Naive thymus-derived CD4-positive, alpha-beta T cell (primary cell): ENCODE results near the gene CNDP2. TPM values are rescaled to one million over a fixed set of nuclear protein-coding genes. Genes with fewer than 3 reads are reported as not detected.

Experiments used
- ATAC-seq: fragments of 150-1000 bp; cut with Tn5 transposase; 2 replicates; pipeline ENCODE4 v1.10.0; 2021; ENCODE audit warnings: mild to moderate bottlenecking, moderate library complexity
- CTCF ChIA-PET: fragments of 350-600 bp; sonication (Branson Sonifier 250); formaldehyde crosslinking; loops from one replicate; lab custom pipeline; 2021; ENCODE audit warnings: antibody characterized with exemption; lab: Charles Lee
- POLR2A ChIA-PET: fragments of 350-600 bp; sonication (Branson Sonifier 250); formaldehyde crosslinking; loops from one replicate; lab custom pipeline; 2021; ENCODE audit warnings: antibody characterized with exemption, inconsistent platforms; lab: Charles Lee
- DNase-seq, 9 donors: peaks; one replicate each; pipeline versions ENCODE4 v3.0.0 to v3.0.0-alpha.2; 2020 to 2022; ENCODE audit warnings: mixed read lengths in 1 of 9
- H3K27ac ChIP-seq: one replicate; pipeline ENCODE4 v1.7.0; 2013; ENCODE audit warnings: mild to moderate bottlenecking, low read depth, low read length, moderate library complexity
- H3K27me3 ChIP-seq, 2 donors: one replicate each; pipeline ENCODE4 v1.7.0; 2013; ENCODE audit warnings: low read length in 2 of 2, mild to moderate bottlenecking in 2 of 2, moderate library complexity in 2 of 2; ENCODE audit not compliant: control insufficient read depth in 2 of 2, insufficient read depth in 2 of 2
- H3K36me3 ChIP-seq, 3 experiments: 1 replicate in 2 of 3; 2 replicates in 1 of 3; pipeline ENCODE4 v1.7.0; 2013; ENCODE audit warnings: low read length in 3 of 3, mild to moderate bottlenecking in 3 of 3, moderate library complexity in 1 of 3; ENCODE audit not compliant: insufficient read depth in 3 of 3, control insufficient read depth in 2 of 3
- H3K4me1 ChIP-seq, 2 donors: one replicate each; pipeline ENCODE4 v1.7.0; 2013; ENCODE audit warnings: low read length in 2 of 2, mild to moderate bottlenecking in 2 of 2, moderate library complexity in 1 of 2; ENCODE audit not compliant: control insufficient read depth in 2 of 2, insufficient read depth in 2 of 2
- H3K4me3 ChIP-seq: 2 replicates; pipeline ENCODE4 v1.7.0; 2013; ENCODE audit warnings: mild to moderate bottlenecking, low read length
- H3K9me3 ChIP-seq, 3 experiments: 1 replicate in 2 of 3; 2 replicates in 1 of 3; pipeline ENCODE4 v1.7.0; 2013; ENCODE audit warnings: low read length in 3 of 3; ENCODE audit not compliant: control insufficient read depth in 2 of 3
- H3K27ac Mint-ChIP-seq, 9 donors: one replicate each; pipeline ENCODE4 v1.8.0; 2020 to 2022; ENCODE audit warnings: mixed read lengths in 9 of 9, mild to moderate bottlenecking in 8 of 9, moderate library complexity in 5 of 9, inconsistent platforms in 2 of 9
- H3K27me3 Mint-ChIP-seq, 5 donors: one replicate each; pipeline ENCODE4 v1.8.0; 2021 to 2022; ENCODE audit warnings: mixed read lengths in 5 of 5, mild to moderate bottlenecking in 1 of 5
- H3K36me3 Mint-ChIP-seq, 5 donors: one replicate each; pipeline ENCODE4 v1.8.0; 2020 to 2022; ENCODE audit warnings: mixed read lengths in 5 of 5, mild to moderate bottlenecking in 3 of 5, inconsistent platforms in 1 of 5
- H3K4me1 Mint-ChIP-seq, 7 donors: one replicate each; pipeline ENCODE4 v1.8.0; 2020 to 2022; ENCODE audit warnings: mixed read lengths in 7 of 7, mild to moderate bottlenecking in 3 of 7, inconsistent platforms in 1 of 7
- H3K4me3 Mint-ChIP-seq, 10 donors: one replicate each; pipeline ENCODE4 v1.8.0; 2020 to 2022; ENCODE audit warnings: mild to moderate bottlenecking in 10 of 10, mixed read lengths in 10 of 10, moderate library complexity in 6 of 10, inconsistent platforms in 2 of 10
- H3K9me3 Mint-ChIP-seq, 11 donors: one replicate each; pipeline ENCODE4 v1.8.0; 2020 to 2022; ENCODE audit warnings: mixed read lengths in 11 of 11, mild to moderate bottlenecking in 4 of 11, inconsistent platforms in 1 of 11, moderate library complexity in 1 of 11
- intact Hi-C, 2 donors: fragments of 100-400 bp; cut with micrococcal nuclease; formaldehyde crosslinking; loops; one replicate each; pipeline ENCODE4 v1.15.1; 2023
- polyA plus RNA-seq, 2 donors: library from polyadenylated mRNA; unstranded; fragments of 300-500 nt; fragmentation: Illumina TruSeq; gene quantifications; one replicate each; pipeline ENCODE4 v1.2.3, GENCODE V29; 2021
- total RNA-seq, 6 experiments: library from RNA in 5 of 6; stranded (reverse) in 5 of 6; gene quantifications; 1 replicate in 5 of 6; 2 replicates in 1 of 6; pipeline ENCODE4 v1.2.3 and lab custom pipeline; 2021 to 2026

Gene CNDP2
- total and polyA plus RNA-seq, 7 experiments from 2014 or later, result 87.7 to 169 (median 141) TPM

DNA sequence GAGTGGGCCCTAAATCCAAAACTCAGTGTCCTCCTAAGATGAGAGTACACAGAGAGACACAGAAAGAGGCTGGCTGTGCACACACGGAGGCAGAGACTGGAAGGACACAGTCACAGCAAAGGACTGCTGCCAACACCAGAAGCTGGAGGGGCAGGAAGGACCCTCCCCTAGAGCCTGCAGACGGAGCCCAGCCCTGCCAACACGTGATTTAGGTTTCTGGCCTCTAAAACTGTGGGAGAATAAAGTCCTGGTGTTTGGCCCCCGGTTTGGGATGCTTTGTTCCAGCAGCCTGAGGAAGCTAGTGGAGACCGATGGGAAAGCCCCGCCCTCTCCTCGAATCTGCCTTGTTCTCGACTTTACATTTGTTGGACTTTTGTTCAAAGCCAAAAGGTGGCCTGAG lies 48.7 kb downstream of the CNDP2 start:
- Histone ChIP-seq H3K36me3 (no peaks in the 10 kb centered on the region), H3K27me3 (no peaks in the 10 kb centered on the region), H3K4me3 (no peak overlapping the region), H3K9me3 (peaks cover 0 to 3% (median 0%) of the 10 kb centered on the region in 3 experiments), H3K4me1 (no peaks in the 10 kb centered on the region), H3K27ac (no peak overlapping the region)
- Mint-ChIP-seq H3K27me3 (no peaks in the 10 kb centered on the region), H3K9me3 (peaks cover 0 to 25% (median 6%) of the 10 kb centered on the region in 11 donors), H3K27ac (no peak overlapping the region), H3K4me3 (no peak overlapping the region), H3K36me3 (peaks cover 0 to 5% (median 4%) of the 10 kb centered on the region in 5 donors), H3K4me1 (peaks cover 0 to 11% (median 0%) of the 10 kb centered on the region in 7 donors)
- DNase-seq, result no peak
- ChIA-PET CTCF (no interaction called here), POLR2A (no interaction called here)
- no peak for ATAC-seq
- intact Hi-C loops, result no loop called here

GRCh38 chr18:74546007-74546406 lies 49.8 kb downstream of the CNDP2 start:
- ATAC-seq (no peak), DNase-seq (no peak)
- Histone ChIP-seq H3K27ac (no peak overlapping the region), H3K4me3 (no peak overlapping the region), H3K9me3 (peaks cover 0 to 6% (median 0%) of the 10 kb centered on the region in 3 experiments), H3K4me1 (no peaks in the 10 kb centered on the region), H3K36me3 (no peaks in the 10 kb centered on the region), H3K27me3 (no peaks in the 10 kb centered on the region)
- peaks cover 0 to 5% (median 4%) of the 10 kb centered on the region in 5 donors for H3K36me3 Mint-ChIP-seq
- H3K4me1 Mint-ChIP-seq, result peaks cover 0 to 11% (median 0%) of the 10 kb centered on the region in 7 donors
- H3K27me3 Mint-ChIP-seq, result peaks cover 0 to under 1% (median 0%) of the 10 kb centered on the region in 5 donors
- ChIA-PET CTCF (no interaction called here), POLR2A (no interaction called here)
- intact Hi-C loops, result no loop called here
- no peak overlapping the region for H3K4me3 Mint-ChIP-seq
- H3K9me3 Mint-ChIP-seq, result peaks cover 0 to 30% (median 6%) of the 10 kb centered on the region in 11 donors
- H3K27ac Mint-ChIP-seq, result no peak overlapping the region

- intact Hi-C loops, result no loop called here
- POLR2A ChIA-PET, result no interaction called here
Observed at GRCh38 chr18:74546751-74547530, 50.8 kb downstream of the CNDP2 start.

DNA sequence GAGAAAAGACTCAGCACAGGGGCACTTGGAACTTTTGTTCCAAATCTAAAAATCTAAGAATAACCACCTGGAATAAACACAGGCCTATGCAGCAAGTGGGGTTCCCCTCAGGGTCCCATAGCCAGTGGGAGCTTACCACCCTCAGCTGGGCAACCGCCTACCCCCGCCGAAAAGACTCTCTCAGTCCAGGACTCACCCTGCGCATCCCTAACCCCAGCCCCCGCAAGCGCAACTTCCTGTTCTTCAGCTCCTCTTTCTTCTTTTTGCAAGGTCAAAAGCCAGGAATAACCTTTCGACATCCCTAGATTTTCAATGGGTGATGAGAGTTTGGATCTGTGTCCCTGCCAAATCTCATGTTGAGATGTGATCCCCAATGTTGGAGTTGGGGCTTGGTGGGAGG lies 51.7 kb downstream of the CNDP2 start:
- no peak overlapping the region for H3K27ac Mint-ChIP-seq
- peaks cover 0 to 11% (median 0%) of the 10 kb centered on the region in 7 donors for H3K4me1 Mint-ChIP-seq
- no peak overlapping the region for H3K4me3 ChIP-seq
- POLR2A ChIA-PET, result no interaction called here
- H3K36me3 Mint-ChIP-seq, result peaks cover 0 to 5% (median 4%) of the 10 kb centered on the region in 5 donors
- intact Hi-C loops, result no loop called here
- H3K27ac ChIP-seq, result no peak overlapping the region
- H3K9me3 Mint-ChIP-seq, result peaks cover 0 to 34% (median 7%) of the 10 kb centered on the region in 11 donors
- no peaks in the 10 kb centered on the region for H3K4me1 ChIP-seq
- H3K4me3 Mint-ChIP-seq, result no peak overlapping the region
- H3K9me3 ChIP-seq, result peaks cover 0 to 6% (median 0%) of the 10 kb centered on the region in 3 experiments
- no peaks in the 10 kb centered on the region for H3K36me3 ChIP-seq
- CTCF ChIA-PET, result no interaction called here
- peaks cover 0 to 9% (median 0%) of the 10 kb centered on the region in 5 donors for H3K27me3 Mint-ChIP-seq
- no peaks in the 10 kb centered on the region for H3K27me3 ChIP-seq
- no peak for ATAC-seq
- no peak for DNase-seq

More at GRCh38 chr18:74546751-74547530, 50.8 kb downstream of the CNDP2 start:
- DNase-seq, result no peak
- Mint-ChIP-seq H3K27me3 (peaks cover 0 to 7% (median 0%) of the 10 kb centered on the region in 5 donors), H3K9me3 (peaks cover 0 to 33% (median 6%) of the 10 kb centered on the region in 11 donors), H3K36me3 (peaks cover 0 to 5% (median 4%) of the 10 kb centered on the region in 5 donors), H3K27ac (no peak overlapping the region), H3K4me3 (no peak overlapping the region), H3K4me1 (peaks cover 0 to 11% (median 0%) of the 10 kb centered on the region in 7 donors)
- CTCF ChIA-PET, result interaction anchor here (0.6 kb wide), 1 partner anchor 922 kb away, joined by 3 read pairs; no protein-coding TSS in a partner anchor
- Histone ChIP-seq H3K27me3 (no peaks in the 10 kb centered on the region), H3K9me3 (peaks cover 0 to 6% (median 0%) of the 10 kb centered on the region in 3 experiments), H3K4me3 (no peak overlapping the region), H3K4me1 (no peaks in the 10 kb centered on the region), H3K27ac (no peak overlapping the region), H3K36me3 (no peaks in the 10 kb centered on the region)
- ATAC-seq, result no peak

GRCh38 chr18:74549591-74550104 lies 53.5 kb downstream of the CNDP2 start:
- no peak overlapping the region for H3K27ac Mint-ChIP-seq
- Histone ChIP-seq H3K36me3 (no peaks in the 10 kb centered on the region), H3K9me3 (peaks cover 0 to 6% (median 0%) of the 10 kb centered on the region in 3 experiments), H3K27ac (no peak overlapping the region), H3K4me3 (no peak overlapping the region), H3K4me1 (no peaks in the 10 kb centered on the region), H3K27me3 (no peaks in the 10 kb centered on the region)
- H3K27me3 Mint-ChIP-seq, result peaks cover 4 to 14% (median 5%) of the 10 kb centered on the region in 5 donors
- peaks cover 0 to 34% (median 7%) of the 10 kb centered on the region in 11 donors for H3K9me3 Mint-ChIP-seq
- CTCF ChIA-PET, result interaction anchor here (0.6 to 1.3 kb wide), 3 partner anchors 56 to 352 kb away, joined by 3 to 4 read pairs (median 4); no protein-coding TSS in a partner anchor
- ATAC-seq, result no peak
- peaks cover 0 to 11% (median 0%) of the 10 kb centered on the region in 7 donors for H3K4me1 Mint-ChIP-seq
- intact Hi-C loops, result loop anchor here in 1 of 2 donors (5.0 kb wide), 1 partner anchor 257 kb away; the partner anchor contains the start of gene CYB5A
- H3K4me3 Mint-ChIP-seq, result no peak overlapping the region
- H3K36me3 Mint-ChIP-seq, result peaks cover 0 to 5% (median 4%) of the 10 kb centered on the region in 5 donors
- POLR2A ChIA-PET, result no interaction called here
- no peak for DNase-seq

GRCh38 chr18:74550886-74551285 lies 54.7 kb downstream of the CNDP2 start:
- H3K4me3 Mint-ChIP-seq, result no peak overlapping the region
- Histone ChIP-seq H3K9me3 (peaks cover 0 to 6% (median 0%) of the 10 kb centered on the region in 3 experiments), H3K27me3 (no peaks in the 10 kb centered on the region), H3K36me3 (no peaks in the 10 kb centered on the region), H3K4me3 (no peak overlapping the region), H3K4me1 (no peaks in the 10 kb centered on the region), H3K27ac (no peak overlapping the region)
- intact Hi-C loops, result loop anchor here in 1 of 2 donors (5.0 kb wide), 1 partner anchor 259 kb away; the partner anchor contains the start of gene CYB5A
- DNase-seq (no peak), ATAC-seq (no peak)
- no peak overlapping the region for H3K27ac Mint-ChIP-seq
- peaks cover 0 to 11% (median 0%) of the 10 kb centered on the region in 7 donors for H3K4me1 Mint-ChIP-seq
- H3K9me3 Mint-ChIP-seq, result peaks cover 0 to 34% (median 7%) of the 10 kb centered on the region in 11 donors
- peaks cover 6 to 14% (median 7%) of the 10 kb centered on the region in 5 donors for H3K27me3 Mint-ChIP-seq
- ChIA-PET CTCF (interaction anchor here (0.7 to 2.3 kb wide), 7 partner anchors 197 to 511 kb away, joined by 4 to 24 read pairs (median 4); no protein-coding TSS in a partner anchor), POLR2A (interaction anchor here (0.6 to 0.9 kb wide), 2 partner anchors 197 to 356 kb away, joined by 3 to 4 read pairs; no protein-coding TSS in a partner anchor)
- peaks cover 0 to 5% (median 4%) of the 10 kb centered on the region in 5 donors for H3K36me3 Mint-ChIP-seq
